NCI-H2227 (cell line): Measurements from ENCODE around the gene PPFIBP1.

Source experiments
- DNase-seq: peaks from one replicate; lab custom pipeline; 2025; ENCODE audit not compliant: unreplicated experiment; lab: John Stamatoyannopoulos, UW

Gene PPFIBP1

GRCh38 chr12:27523642-27524493 is at the start of gene PPFIBP1:
Gene PPFIBP1 (plus strand): TSS chr12:27524206. CDS start chr12:27633397, 109,191 bp downstream.
- peak; percentile 92 for DNase-seq

- DNase-seq = no peak
Measured at GRCh38 chr12:27474344-27474743, 49.7 kb upstream of the PPFIBP1 start.

GRCh38 chr12:27477049-27477448 is 47.0 kb upstream of the PPFIBP1 start:
- DNase-seq = no peak

- no peak for DNase-seq
Measured at GRCh38 chr12:27478949-27479348, 45.1 kb upstream of the PPFIBP1 start.

GRCh38 chr12:27480016-27480415 is 44.0 kb upstream of the PPFIBP1 start:
- DNase-seq = no peak

GRCh38 chr12:27486961-27487360 is 37.0 kb upstream of the PPFIBP1 start:
- no peak for DNase-seq

GRCh38 chr12:27488479-27488878 is 35.5 kb upstream of the PPFIBP1 start:
- DNase-seq = no peak

GRCh38 chr12:27491226-27491625 is 32.8 kb upstream of the PPFIBP1 start:
- DNase-seq = no peak

GRCh38 chr12:27493260-27493940 is 30.6 kb upstream of the PPFIBP1 start:
- DNase-seq = no peak

- no peak for DNase-seq
Measured at GRCh38 chr12:27497446-27497845, 26.6 kb upstream of the PPFIBP1 start.

GRCh38 chr12:27498149-27498548 is 25.9 kb upstream of the PPFIBP1 start:
- no peak for DNase-seq

- no peak for DNase-seq
Measured at GRCh38 chr12:27498761-27499160, 25.2 kb upstream of the PPFIBP1 start.

- DNase-seq = no peak
Measured at GRCh38 chr12:27499377-27499776, 24.6 kb upstream of the PPFIBP1 start.

GRCh38 chr12:27500546-27500945 is 23.5 kb upstream of the PPFIBP1 start:
- no peak for DNase-seq

- DNase-seq = no peak
Measured at GRCh38 chr12:27502021-27502435, 22.0 kb upstream of the PPFIBP1 start.

GRCh38 chr12:27504507-27504906 is 19.5 kb upstream of the PPFIBP1 start:
- no peak for DNase-seq

GRCh38 chr12:27505109-27505508 is 18.9 kb upstream of the PPFIBP1 start:
- DNase-seq = no peak

- no peak for DNase-seq
Measured at GRCh38 chr12:27505761-27506160, 18.2 kb upstream of the PPFIBP1 start.

GRCh38 chr12:27506645-27507189 is 17.3 kb upstream of the PPFIBP1 start:
- no peak for DNase-seq

- DNase-seq = no peak
Measured at GRCh38 chr12:27508736-27509431, 15.1 kb upstream of the PPFIBP1 start.

- no peak for DNase-seq
Measured at GRCh38 chr12:27511031-27511722, 12.8 kb upstream of the PPFIBP1 start.
